GM10847 (cell line): ENCODE measurements around the gene MEIS1.

Experiments used
- POLR2A ChIP-seq: IDR thresholded peaks from 2 replicates; pipeline ENCODE4 v1.6.1; 2011; ENCODE audit not compliant: insufficient read length; ENCODE audit errors: extremely low read depth

Gene MEIS1

DNA sequence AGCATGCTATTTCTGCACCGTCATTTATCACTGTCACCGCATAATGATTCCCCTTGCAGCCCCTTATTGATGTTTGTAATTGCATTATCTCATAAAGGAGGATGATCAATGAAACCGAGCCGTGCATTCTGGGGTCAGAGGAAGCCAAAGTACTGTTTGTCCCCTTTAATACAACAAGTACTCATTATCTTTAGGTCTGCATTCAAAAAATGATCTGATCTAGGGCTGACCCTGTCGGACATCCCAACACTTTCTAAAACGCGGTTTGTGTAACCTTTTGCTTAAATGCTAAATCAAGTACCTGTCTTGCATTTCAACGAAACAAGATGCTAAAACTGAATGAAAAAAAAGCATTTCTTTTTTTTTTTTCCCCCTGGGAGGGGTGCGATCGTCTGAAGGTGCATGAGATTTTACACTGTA is 143.8 kb downstream of the MEIS1 start:
- TF ChIP-seq POLR2A: no peak

DNA sequence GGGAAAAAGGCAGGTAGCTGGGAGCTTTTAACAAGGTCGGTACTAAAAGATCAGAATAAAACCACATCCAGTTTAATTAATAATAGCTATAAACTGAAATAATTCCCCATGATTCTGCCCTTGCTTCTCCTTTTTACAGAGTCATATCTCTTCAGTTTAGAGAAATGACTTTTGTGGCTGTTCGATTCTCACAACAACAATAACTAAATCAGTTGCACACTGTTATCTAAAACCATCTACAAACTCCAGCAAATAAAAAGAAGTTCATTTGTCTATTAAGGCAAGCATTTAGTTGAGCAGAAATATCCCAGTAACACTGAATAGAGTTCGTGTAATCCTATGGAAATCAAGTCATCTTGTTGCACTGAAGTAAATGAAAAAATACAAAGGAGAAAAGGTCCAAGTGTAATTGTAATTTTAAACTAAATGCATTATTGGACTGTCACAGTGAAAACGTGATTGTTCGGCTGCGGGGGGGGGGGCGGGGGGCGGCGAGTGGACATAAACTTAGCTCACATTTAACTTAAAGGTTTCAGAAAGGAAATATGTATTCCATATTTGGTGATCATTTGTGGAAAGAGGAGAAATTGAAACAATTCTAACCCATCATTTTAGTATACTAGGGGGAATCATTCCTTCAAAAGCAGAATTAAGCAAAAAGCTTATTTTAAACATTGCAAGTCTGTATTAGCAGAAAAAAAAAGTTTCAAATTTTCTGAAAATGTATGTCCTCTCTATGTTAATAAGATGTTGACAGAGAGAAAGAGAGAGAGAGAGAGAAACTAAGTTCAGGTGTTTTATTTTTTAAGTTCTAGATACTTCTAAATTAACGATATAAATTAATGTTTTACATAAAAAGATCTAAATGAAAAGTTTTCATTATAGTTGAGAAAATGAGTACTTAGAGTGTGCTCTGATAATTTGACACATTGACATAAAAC is 144.5 kb downstream of the MEIS1 start:
- TF ChIP-seq POLR2A: no peak

GRCh38 chr2:66580166-66581049 is 145.5 kb downstream of the MEIS1 start:
- no peak for TF ChIP-seq POLR2A

DNA sequence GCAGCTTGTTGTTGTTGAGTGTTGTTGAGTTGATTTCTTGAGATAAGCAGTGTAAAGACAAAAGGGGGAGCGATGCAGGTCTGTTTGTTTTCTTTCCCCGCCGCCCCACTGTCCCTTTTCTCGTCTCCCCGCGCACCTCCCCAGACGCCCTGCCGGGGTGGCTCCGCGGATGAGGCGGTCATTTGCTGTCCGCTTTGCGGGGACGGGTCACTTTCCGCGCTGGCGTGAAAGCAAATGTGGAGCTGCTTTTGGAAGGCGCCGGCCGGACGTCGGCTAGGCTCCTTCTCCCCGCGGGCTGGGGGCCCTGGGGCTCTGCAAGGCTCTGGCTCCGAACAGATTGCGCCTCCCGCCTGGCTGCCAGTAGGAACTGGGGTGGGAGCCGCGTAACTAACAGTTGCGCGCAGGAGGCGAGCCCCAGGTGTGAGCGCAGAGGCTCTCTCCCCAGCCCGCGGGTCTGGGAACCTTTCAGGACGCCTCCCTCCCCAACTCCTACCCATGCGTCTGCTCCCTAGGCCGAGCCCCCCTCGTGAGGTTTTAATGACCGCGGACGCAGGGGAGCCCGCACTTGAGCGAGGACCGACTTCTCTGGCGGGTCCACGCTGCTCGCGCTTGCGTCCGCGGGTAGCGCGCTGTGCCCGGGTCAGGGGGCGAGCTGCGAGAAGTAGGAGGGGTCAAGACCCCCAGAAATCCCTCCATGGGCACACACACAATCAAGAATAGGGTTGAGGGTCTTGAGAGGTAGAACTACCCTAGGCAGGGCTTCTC is 146.6 kb downstream of the MEIS1 start:
- TF ChIP-seq POLR2A: no peak

DNA sequence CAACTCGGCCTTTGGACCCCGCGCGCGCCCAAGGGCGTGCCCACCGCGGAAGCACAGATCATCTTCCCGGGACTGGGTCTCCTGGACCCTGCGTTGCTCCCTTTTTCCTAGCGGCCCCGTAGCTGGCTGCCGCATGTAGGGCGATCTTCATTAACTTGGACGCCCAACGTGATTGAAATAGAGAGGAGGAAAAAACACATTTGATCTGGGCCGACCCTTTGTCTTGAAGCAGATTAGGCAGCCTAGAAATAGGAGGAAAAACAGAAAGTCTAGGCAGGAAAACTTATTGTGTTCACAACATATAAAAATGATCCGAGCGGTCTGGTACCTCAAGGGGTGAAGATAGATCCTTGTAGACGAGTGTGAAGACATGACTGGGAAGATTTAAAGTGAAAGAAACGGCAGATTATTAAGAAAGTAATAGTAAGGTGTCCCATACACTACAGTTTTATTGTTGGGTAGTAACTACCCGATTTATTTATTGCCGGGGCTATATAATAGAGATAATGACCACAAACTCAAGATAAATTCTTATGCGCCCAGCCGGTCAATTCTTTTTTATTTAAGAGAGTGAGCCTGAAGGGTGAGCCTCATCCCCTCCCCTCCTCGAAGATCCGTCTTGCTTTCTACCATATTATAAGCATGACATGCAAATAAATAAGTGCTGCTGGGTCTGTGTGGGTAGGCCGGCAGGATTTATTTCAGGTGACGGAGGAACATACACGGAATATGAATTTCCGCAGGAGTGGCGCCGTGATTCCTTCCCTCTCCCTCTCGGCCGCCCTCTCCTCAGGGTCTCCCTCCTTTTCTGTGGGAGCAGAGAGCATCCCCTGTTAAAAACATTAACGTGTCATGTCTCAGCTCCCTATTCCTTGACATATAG is 147.4 kb downstream of the MEIS1 start:
- TF ChIP-seq POLR2A: no peak

GRCh38 chr2:66582987-66583880 is 148.3 kb downstream of the MEIS1 start:
- TF ChIP-seq POLR2A: no peak

DNA sequence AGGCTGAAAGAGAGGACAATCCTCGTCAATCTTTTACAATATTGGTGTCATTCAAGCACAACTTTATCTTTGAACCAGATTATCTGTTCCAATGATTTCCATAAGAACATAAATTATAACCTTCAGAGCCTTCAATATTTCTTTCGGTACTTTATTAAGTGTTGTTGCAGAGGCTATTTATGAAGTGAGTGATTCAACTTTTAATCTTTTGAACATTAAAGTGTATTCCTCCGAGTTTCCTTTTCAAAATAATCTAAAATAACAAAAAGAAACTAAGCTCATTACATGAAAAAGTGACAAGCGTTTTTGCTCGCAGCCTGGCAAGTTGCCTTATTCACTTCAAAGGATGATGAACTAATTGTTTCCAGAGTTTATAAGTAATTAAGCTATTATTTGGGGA is 149.0 kb downstream of the MEIS1 start:
- TF ChIP-seq POLR2A: no peak

DNA sequence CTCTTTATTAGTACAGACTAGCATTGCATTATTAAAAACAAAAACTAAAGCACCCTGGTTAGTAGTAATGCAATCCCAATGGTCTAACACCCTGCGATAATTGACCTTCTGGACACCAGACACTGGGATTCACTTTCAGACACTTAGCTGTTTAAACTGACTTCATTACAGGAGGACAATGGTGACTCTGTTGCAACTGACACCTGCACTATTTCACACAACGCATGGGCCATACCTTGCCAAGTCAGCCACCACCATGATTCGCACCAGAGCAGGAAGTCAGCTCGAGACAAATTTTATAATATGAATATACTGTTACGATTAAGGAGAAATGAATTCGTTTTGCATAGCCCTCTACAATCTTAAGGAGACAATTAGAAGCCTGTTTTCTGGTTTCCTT is 150.7 kb downstream of the MEIS1 start:
- no peak for TF ChIP-seq POLR2A

GRCh38 chr2:66587216-66587615 is 152.3 kb downstream of the MEIS1 start:
- no peak for TF ChIP-seq POLR2A

- no peak for TF ChIP-seq POLR2A
Observed at GRCh38 chr2:66594001-66594400, 159.1 kb downstream of the MEIS1 start.

DNA sequence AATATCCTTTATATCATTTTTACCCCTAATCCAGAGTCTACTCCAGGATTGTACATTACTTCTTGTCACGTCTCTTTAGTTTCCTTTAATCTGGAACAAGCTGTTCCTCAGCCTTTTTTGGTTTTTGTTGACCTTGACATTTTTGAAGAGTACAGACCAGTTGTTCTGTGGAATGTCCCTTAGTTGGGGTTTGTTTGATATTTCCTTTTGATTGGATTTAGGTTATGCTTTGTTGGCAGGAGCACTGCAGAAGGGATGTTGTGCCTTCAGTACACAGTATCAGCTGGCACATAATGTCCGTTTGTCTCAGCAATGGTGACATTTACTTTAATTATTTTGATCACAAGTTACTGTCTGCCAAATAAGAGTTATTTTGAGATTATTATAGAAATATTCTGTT is 160.6 kb downstream of the MEIS1 start:
- no peak for TF ChIP-seq POLR2A

DNA sequence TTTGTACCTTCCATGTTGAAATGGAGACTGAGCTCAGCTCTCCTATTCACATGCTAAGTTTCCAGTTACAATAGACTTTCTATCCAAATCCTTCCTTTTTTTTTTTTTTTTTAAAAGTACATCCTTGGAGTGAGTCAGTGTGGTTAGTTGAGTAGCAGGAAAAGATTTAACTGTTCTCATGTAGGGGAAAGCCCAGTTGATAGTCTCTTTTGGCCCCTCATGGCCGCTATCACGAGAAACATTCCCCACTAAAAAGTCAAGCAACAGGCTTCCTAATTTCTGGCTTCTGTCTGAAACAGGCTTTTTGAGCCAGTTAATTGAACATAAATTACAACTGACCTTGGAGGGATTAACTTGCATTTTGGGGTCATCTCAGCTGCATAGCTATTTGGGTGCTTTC is 161.3 kb downstream of the MEIS1 start:
- TF ChIP-seq POLR2A: no peak

DNA sequence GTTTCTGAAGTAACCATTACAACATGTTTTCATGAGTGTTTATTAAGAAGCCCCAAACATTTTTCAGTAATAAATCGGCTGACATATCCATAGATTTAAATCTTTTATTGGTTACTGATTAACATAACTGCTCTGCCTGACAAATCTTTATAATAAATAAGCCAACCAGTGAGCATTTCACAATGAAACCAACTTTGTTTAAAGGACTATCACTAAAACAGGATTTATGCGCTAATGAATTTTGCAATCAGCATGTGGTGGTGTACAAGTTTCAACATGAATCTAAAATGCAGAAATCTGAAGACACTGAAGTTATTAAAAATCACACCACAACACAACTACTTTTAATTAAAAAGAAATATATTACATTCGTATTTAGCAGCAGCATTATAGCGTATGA is 166.7 kb downstream of the MEIS1 start:
- no peak for TF ChIP-seq POLR2A
